ENCODE data around the gene R3HDM2.

The R3HDM2 gene

GRCh38 chr12:57461276-57461916 lies 30.6 kb upstream of the R3HDM2 start:
- Histone ChIP-seq H3K27me3 (ENCODE audit: low read depth) (peaks cover 5% of the 10 kb centered on the region; the same call in 1 of the 2 replicates), H3K9me3 (no peaks in the 10 kb centered on the region), H3K36me3 (replicated peaks) (no peaks in the 10 kb centered on the region), H3K4me3 (peak overlapping the region; percentile 49), H3K4me1 (peaks cover 11% of the 10 kb centered on the region)
- peak; percentile 55 to 89 for DNase-seq (ENCODE audit: low spot score in 2 of 2)
- in situ Hi-C loops (cut with MboI; ENCODE audit: low sequenced_read_pairs), result no loop called here

GRCh38 chr12:57460841-57461275 lies 30.0 kb upstream of the R3HDM2 start:
- no peaks in the 10 kb centered on the region for H3K36me3 ChIP-seq (replicated peaks)
- peaks cover 5% of the 10 kb centered on the region; the same call in 1 of the 2 replicates for H3K27me3 ChIP-seq (ENCODE audit: low read depth)
- H3K4me1 ChIP-seq, result peaks cover 11% of the 10 kb centered on the region
- in situ Hi-C loops (cut with MboI; ENCODE audit: low sequenced_read_pairs), result no loop called here
- peak overlapping the region; percentile 49 for H3K4me3 ChIP-seq
- DNase-seq (ENCODE audit: low spot score in 2 of 2), result peak in 1 of 2 experiments; percentile 48
- no peaks in the 10 kb centered on the region for H3K9me3 ChIP-seq

GRCh38 chr12:57460468-57460784 lies 29.6 kb upstream of the R3HDM2 start:
- Histone ChIP-seq H3K4me3 (peak overlapping the region; percentile 49), H3K9me3 (no peaks in the 10 kb centered on the region), H3K27me3 (ENCODE audit: low read depth) (peaks cover 5% of the 10 kb centered on the region; the same call in 1 of the 2 replicates), H3K4me1 (peaks cover 11% of the 10 kb centered on the region), H3K36me3 (replicated peaks) (no peaks in the 10 kb centered on the region)
- peak in 1 of 2 experiments; percentile 27 for DNase-seq (ENCODE audit: low spot score in 2 of 2)
- in situ Hi-C loops (cut with MboI; ENCODE audit: low sequenced_read_pairs), result no loop called here

GRCh38 chr12:57459750-57460467 lies 29.1 kb upstream of the R3HDM2 start, which contains the start of gene GLI1:
Gene GLI1 (plus strand): TSS chr12:57459785. CDS start chr12:57463692, 3,907 bp downstream.
- peak in 1 of 2 experiments; percentile 38 for DNase-seq (ENCODE audit: low spot score in 2 of 2)
- no peaks in the 10 kb centered on the region for H3K9me3 ChIP-seq
- in situ Hi-C loops (cut with MboI; ENCODE audit: low sequenced_read_pairs), result loop anchor here (5.0 kb wide), 1 partner anchor 198 kb away; no protein-coding TSS in a partner anchor
- H3K4me3 ChIP-seq, result peak within 1 kb of the TSS; percentile 49
- no peaks in the 10 kb centered on the region for H3K36me3 ChIP-seq (replicated peaks)
- H3K4me1 ChIP-seq, result peaks cover 13% of the 10 kb centered on the region
- peaks cover 5% of the 10 kb centered on the region; the same call in 1 of the 2 replicates for H3K27me3 ChIP-seq (ENCODE audit: low read depth)

- DNase-seq (ENCODE audit: low spot score in 2 of 2), result peak; percentile 92 to 97
- Histone ChIP-seq H3K4me1 (peaks cover 17% of the 10 kb centered on the region), H3K9me3 (no peaks in the 10 kb centered on the region), H3K4me3 (peak overlapping the region; percentile 49), H3K27me3 (ENCODE audit: low read depth) (no peaks in the 10 kb centered on the region), H3K36me3 (replicated peaks) (no peaks in the 10 kb centered on the region)
- in situ Hi-C loops (cut with MboI; ENCODE audit: low sequenced_read_pairs), result loop anchor here (5.0 kb wide), 1 partner anchor 197 kb away; no protein-coding TSS in a partner anchor
Observed at GRCh38 chr12:57459055-57459749, 28.4 kb upstream of the R3HDM2 start.

- Histone ChIP-seq H3K4me3 (peak overlapping the region; percentile 49), H3K36me3 (replicated peaks) (no peaks in the 10 kb centered on the region), H3K4me1 (peaks cover 17% of the 10 kb centered on the region), H3K9me3 (no peaks in the 10 kb centered on the region), H3K27me3 (ENCODE audit: low read depth) (no peaks in the 10 kb centered on the region)
- DNase-seq (ENCODE audit: low spot score in 2 of 2), result no peak
- in situ Hi-C loops (cut with MboI; ENCODE audit: low sequenced_read_pairs), result loop anchor here (5.0 kb wide), 1 partner anchor 196 kb away; no protein-coding TSS in a partner anchor
Observed at GRCh38 chr12:57458665-57459054, 27.8 kb upstream of the R3HDM2 start.

- in situ Hi-C loops (cut with MboI; ENCODE audit: low sequenced_read_pairs), result loop anchor here (5.0 kb wide), 1 partner anchor 195 kb away; no protein-coding TSS in a partner anchor
- no peak overlapping the region for H3K4me3 ChIP-seq
Observed at GRCh38 chr12:57456737-57457490, 26.1 kb upstream of the R3HDM2 start.

GRCh38 chr12:57456145-57456700 lies 25.4 kb upstream of the R3HDM2 start:
- in situ Hi-C loops (cut with MboI; ENCODE audit: low sequenced_read_pairs), result loop anchor here (5.0 kb wide), 1 partner anchor 194 kb away; no protein-coding TSS in a partner anchor
- DNase-seq (ENCODE audit: low spot score in 2 of 2), result peak; percentile 53 to 78

More at GRCh38 chr12:57456737-57457490, 26.1 kb upstream of the R3HDM2 start:
- peaks cover 12% of the 10 kb centered on the region for H3K4me1 ChIP-seq
- H3K27me3 ChIP-seq (ENCODE audit: low read depth), result no peaks in the 10 kb centered on the region
- no peaks in the 10 kb centered on the region for H3K36me3 ChIP-seq (replicated peaks)
- no peak for DNase-seq (ENCODE audit: low spot score in 2 of 2)
- no peaks in the 10 kb centered on the region for H3K9me3 ChIP-seq

GRCh38 chr12:57455374-57456144 lies 24.7 kb upstream of the R3HDM2 start:
- in situ Hi-C loops (cut with MboI; ENCODE audit: low sequenced_read_pairs), result loop anchor here (5.0 kb wide), 1 partner anchor 193 kb away; no protein-coding TSS in a partner anchor
- Histone ChIP-seq H3K27me3 (ENCODE audit: low read depth) (no peaks in the 10 kb centered on the region), H3K9me3 (no peaks in the 10 kb centered on the region), H3K36me3 (replicated peaks) (no peaks in the 10 kb centered on the region), H3K4me3 (peak overlapping the region; percentile 12), H3K4me1 (peaks cover 12% of the 10 kb centered on the region)
- DNase-seq (ENCODE audit: low spot score in 2 of 2), result no peak

More at GRCh38 chr12:57456145-57456700, 25.4 kb upstream of the R3HDM2 start:
- Histone ChIP-seq H3K27me3 (ENCODE audit: low read depth) (no peaks in the 10 kb centered on the region), H3K9me3 (no peaks in the 10 kb centered on the region), H3K4me3 (peak overlapping the region; percentile 12), H3K36me3 (replicated peaks) (no peaks in the 10 kb centered on the region), H3K4me1 (peaks cover 12% of the 10 kb centered on the region)

- Histone ChIP-seq H3K4me3 (peak within 1 kb of the TSS; percentile 12), H3K27me3 (ENCODE audit: low read depth) (no peaks in the 10 kb centered on the region)
- in situ Hi-C loops (cut with MboI; ENCODE audit: low sequenced_read_pairs), result loop anchor here (5.0 kb wide), 1 partner anchor 192 kb away; no protein-coding TSS in a partner anchor
Observed at GRCh38 chr12:57454566-57455373, 23.9 kb upstream of the R3HDM2 start, which contains the start of gene INHBE. Gene INHBE (plus strand): TSS chr12:57455307. CDS start chr12:57455537, 230 bp downstream.

GRCh38 chr12:57454213-57454565 lies 23.3 kb upstream of the R3HDM2 start:
- DNase-seq (ENCODE audit: low spot score in 2 of 2), result no peak
- Histone ChIP-seq H3K9me3 (no peaks in the 10 kb centered on the region), H3K4me3 (no peak overlapping the region), H3K27me3 (ENCODE audit: low read depth) (no peaks in the 10 kb centered on the region), H3K4me1 (peaks cover 12% of the 10 kb centered on the region), H3K36me3 (replicated peaks) (no peaks in the 10 kb centered on the region)
- in situ Hi-C loops (cut with MboI; ENCODE audit: low sequenced_read_pairs), result no loop called here

More at GRCh38 chr12:57454566-57455373, 23.9 kb upstream of the R3HDM2 start, which contains the start of gene INHBE:
- Histone ChIP-seq H3K9me3 (no peaks in the 10 kb centered on the region), H3K36me3 (replicated peaks) (no peaks in the 10 kb centered on the region), H3K4me1 (peaks cover 12% of the 10 kb centered on the region)
- peak in 1 of 2 experiments; percentile 54 for DNase-seq (ENCODE audit: low spot score in 2 of 2)

Data from HAP-1 (cell line).